ENCODE measurements around the gene AIRE.
A peak's percentile ranks its signal among the peaks of the same experiment; 100 is the strongest.
"Not testable (repeated sequence)": the region's sequence is repeated elsewhere in the genome, so short reads cannot be mapped to it uniquely, and the experiment has no call there.

The AIRE gene

GRCh38 chr21:44292812-44293195, 7.1 kb downstream of the AIRE start:
- DNase-seq, result no peak

- DNase-seq, result no peak
Observed at GRCh38 chr21:44293551-44294231, 8.0 kb downstream of the AIRE start.

GRCh38 chr21:44294391-44295162, 8.9 kb downstream of the AIRE start:
- no peak for DNase-seq

GRCh38 chr21:44295163-44295573, 9.5 kb downstream of the AIRE start:
- DNase-seq, result peak; percentile 45

GRCh38 chr21:44295646-44296045, 10.0 kb downstream of the AIRE start:
- no peak for DNase-seq

GRCh38 chr21:44296103-44296519, 10.4 kb downstream of the AIRE start:
- DNase-seq, result no peak

GRCh38 chr21:44296916-44297315, 11.2 kb downstream of the AIRE start:
- DNase-seq, result no peak

- DNase-seq, result peak; percentile 65
Observed at GRCh38 chr21:44297525-44298290, 12.0 kb downstream of the AIRE start.

- DNase-seq, result no peak
Observed at GRCh38 chr21:44298301-44298700, 12.6 kb downstream of the AIRE start.

- DNase-seq, result no peak
Observed at GRCh38 chr21:44299085-44299457, 13.4 kb downstream of the AIRE start.

- peak; percentile 37 for DNase-seq
Observed at GRCh38 chr21:44299458-44300261, 14.0 kb downstream of the AIRE start, which contains the start of gene PFKL. PFKL (plus strand) TSS chr21:44300053; CDS start chr21:44300106, 53 bp downstream.

GRCh38 chr21:44300262-44300959, 14.7 kb downstream of the AIRE start:
- peak; percentile 31 for DNase-seq

- DNase-seq, result no peak
Observed at GRCh38 chr21:44301141-44301540, 15.5 kb downstream of the AIRE start.

GRCh38 chr21:44301961-44302406, 16.3 kb downstream of the AIRE start:
- peak; percentile 62 for DNase-seq

- not testable (repeated sequence) for DNase-seq
Observed at GRCh38 chr21:44302573-44303401, 17.1 kb downstream of the AIRE start.

GRCh38 chr21:44303490-44303981, 17.9 kb downstream of the AIRE start:
- DNase-seq, result no peak

GRCh38 chr21:44304011-44304616, 18.4 kb downstream of the AIRE start:
- DNase-seq, result no peak

GRCh38 chr21:44304877-44305293, 19.2 kb downstream of the AIRE start:
- DNase-seq, result peak; percentile 32

- no peak for DNase-seq
Observed at GRCh38 chr21:44305691-44306090, 20.0 kb downstream of the AIRE start.

All from NCI-H2107 (cell line).